ENCODE measurements around the gene CA12.

Gene CA12

DNA sequence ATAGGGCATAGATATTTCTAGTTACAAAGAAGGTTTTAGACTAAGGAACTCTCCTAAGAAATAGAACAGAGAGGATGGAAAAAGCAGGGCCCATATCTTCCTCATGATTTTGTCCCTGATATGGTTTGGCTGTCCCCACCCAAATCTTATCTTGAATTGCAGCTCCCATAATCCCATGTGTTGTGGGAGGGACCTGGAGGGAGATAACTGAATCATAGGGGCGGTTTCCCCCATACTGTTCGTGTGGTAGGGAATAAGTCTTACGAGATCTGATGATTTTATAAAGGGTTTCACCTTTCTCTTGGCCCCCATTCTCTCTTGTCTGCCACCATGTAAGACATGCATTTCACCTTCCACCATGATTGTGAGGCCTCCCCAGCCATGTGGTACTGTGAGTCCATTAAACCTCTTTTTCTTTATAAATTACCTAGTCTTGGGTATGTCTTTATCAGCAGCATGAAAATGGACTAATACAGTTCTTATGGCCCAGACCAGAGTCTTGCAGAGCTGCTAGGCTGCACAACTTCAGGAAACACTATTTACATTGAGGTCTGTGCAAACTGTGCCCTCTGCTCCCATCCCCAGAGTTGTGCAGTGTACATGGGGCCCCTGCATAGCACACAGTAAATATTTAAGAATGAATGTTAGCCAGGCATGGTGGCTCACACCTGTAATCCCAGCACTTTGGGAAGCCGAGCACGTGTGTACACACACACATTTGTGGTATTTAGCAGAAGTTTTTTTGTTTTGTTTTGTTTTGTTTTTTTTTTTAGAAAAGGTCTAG lies 20.3 kb upstream of the CA12 start:
- DNase-seq, result no peak

DNA sequence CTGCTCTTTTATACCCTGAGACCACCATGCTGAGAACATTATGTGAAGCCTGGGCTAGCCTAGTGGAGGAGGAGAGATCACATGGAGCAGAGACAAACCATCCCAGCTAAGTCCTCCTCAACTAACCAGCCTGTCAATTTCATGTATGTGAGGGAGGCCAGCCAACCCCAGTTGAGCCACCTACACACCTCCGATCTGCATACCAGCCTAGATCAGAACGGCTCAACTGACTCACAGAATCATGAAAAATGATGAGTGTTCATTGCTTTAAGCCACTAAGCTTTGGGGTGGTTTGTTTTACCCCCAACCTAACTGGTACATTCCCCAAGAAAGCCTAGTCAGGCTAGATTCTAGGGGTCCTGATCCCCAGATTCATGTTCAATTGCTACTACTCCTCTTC lies 19.4 kb upstream of the CA12 start:
- DNase-seq, result no peak

DNA sequence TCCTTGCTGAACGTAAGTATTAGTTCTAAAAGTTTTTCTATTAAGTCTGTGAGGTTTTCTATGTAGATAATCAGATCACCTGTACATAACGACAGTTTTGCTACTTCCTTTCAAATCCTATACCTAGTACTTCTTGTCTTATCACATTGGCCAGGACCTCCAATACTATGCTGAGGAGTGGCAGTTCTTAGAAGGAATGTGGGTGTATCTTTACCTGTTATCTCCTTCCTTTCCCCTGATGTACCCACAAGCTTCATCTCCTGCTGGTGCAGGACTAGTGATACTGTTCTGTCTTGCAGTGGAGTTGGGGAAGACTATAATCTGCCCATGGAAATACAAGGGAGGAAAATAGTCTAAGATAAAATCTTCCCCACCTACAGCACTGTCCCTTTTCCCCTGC lies 16.8 kb upstream of the CA12 start:
- DNase-seq, result no peak

DNA sequence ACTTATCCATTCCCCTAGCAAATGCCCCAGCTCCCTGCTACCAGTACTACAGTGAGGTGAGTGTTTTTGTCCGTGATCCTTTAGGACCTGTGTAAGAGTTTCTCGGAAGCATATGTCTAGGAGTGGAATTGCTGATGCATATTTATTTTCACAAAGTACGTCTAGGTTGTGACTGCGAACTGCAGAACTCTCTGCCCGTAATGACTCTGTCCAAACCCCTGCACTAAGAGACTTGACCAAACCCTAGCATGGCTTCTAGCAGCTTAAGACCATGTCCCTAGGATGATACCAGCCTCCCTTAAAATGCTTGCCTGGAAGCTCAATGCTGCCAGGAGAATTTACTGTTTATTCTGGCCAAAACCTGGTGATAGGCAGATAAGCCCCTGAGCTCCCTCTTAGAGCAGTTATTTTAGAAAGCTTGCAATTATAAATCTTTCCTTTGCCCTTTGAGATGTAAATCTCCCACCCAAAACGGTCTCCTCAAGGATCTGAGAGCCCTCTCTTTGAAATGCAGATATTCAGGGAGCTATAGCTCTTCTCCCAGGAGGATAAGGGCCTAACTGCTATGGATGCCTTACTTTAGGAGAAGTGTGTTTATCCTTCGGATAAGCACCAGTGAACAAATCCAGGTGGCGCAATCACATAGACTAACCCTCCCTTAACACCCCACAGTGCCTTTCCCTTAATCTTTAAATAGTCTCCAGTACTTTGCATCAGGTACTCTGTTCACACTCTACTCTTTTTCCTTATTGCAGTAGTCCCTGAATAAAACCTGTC lies 14.7 kb upstream of the CA12 start:
- DNase-seq, result no peak

DNA sequence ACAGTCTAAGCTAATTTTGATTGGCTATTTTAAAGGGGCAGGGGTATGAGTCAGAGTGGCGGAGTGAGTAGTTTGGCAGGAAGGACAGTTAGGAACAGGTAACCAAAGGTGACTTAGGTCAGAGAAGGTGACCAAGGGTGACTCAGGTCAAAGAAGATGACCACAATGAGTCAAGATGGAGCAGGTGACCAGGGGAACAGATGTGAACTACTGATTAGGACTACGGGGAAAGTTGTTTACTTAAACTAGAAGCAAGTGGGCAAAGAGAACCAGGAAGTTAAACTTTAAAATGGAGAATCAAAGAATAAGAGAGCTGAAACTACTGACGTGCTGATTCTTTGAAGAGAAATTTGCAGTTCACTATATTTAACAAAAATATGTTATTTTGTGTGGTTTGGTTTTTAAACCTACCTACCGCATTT lies 14.1 kb upstream of the CA12 start:
- no peak for DNase-seq

DNA sequence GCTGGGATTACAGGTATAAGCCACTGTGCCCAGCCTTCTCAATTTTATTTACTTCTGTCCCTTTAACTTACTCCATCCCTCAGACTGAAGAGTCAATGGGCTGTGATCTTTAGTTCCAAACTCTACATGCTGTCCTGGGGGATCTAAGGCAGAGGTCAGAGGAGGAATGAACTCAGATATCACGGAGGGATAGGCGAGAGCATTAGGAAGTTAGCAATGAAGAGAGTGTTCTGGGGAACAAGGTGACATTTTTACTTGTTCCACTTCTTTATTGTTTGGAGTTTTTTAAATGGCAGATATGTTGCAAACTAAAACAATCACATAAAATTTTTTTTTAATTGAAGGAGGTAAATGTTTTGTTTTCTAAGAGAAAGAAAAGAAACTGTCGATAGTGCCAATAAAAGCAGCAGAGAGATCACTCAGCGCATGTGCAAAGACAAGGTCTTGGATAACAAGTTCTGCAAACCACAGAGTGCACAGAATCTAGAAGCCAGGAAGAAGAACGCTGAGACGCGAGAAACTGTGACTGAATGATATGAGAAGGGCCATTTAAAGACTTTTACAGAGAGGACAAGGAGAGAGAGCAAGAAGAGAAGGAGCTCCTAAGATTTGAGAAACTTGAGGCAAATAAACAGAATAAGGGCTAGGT lies 10.8 kb upstream of the CA12 start:
- DNase-seq, result no peak

DNA sequence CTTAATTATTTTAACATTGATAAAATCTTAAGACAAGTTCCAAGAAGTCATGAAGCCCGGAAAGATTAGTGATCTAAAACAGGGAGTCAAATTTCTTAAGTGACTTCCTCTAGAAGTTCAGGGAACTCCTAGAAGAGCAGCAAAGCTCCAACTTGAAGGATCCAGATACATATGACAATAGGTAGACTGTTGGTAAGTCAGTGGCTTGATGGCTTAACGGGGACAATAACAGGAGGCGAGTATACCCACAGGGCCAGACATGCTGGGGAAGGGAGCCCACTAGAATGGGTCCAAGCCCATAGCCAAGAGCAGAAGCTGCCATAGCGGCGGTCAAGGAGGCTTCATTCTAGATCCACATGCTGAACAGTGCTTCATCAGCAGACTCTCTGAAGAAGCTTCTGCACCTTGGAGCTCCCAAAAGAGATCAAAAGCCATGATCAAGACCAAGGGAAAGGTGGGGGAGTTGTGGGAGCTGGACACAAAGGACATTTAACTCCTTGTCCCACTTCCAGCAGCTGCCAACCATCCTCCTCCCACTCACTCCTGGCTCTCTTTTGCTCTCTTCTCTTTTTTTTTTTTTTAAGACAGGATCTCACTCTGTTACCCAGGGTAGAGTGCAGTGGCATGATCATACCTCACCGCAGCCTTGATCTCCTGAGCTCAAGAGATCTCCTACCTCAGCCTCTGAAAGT lies 10.2 kb upstream of the CA12 start:
- DNase-seq, result no peak

DNA sequence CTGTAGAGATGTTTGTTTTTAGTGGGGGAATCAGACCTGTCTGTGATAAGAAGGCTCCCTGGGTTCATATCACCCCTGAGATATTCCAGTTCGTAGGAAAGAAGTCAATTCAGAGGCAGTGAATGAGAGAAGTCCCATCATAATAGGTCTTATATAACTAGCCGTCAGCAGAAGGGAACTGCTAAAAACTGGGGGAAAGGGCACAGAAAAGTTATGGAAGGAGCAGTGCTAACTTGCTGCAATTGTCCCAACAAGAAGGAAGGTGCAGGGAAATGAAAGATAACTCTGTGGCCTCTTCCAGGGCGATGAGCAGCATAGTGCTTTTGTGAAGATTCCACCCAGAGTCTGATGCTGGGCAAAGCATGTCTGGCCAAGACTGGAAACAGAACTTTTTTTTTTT lies 9.0 kb upstream of the CA12 start:
- DNase-seq, result no peak

DNA sequence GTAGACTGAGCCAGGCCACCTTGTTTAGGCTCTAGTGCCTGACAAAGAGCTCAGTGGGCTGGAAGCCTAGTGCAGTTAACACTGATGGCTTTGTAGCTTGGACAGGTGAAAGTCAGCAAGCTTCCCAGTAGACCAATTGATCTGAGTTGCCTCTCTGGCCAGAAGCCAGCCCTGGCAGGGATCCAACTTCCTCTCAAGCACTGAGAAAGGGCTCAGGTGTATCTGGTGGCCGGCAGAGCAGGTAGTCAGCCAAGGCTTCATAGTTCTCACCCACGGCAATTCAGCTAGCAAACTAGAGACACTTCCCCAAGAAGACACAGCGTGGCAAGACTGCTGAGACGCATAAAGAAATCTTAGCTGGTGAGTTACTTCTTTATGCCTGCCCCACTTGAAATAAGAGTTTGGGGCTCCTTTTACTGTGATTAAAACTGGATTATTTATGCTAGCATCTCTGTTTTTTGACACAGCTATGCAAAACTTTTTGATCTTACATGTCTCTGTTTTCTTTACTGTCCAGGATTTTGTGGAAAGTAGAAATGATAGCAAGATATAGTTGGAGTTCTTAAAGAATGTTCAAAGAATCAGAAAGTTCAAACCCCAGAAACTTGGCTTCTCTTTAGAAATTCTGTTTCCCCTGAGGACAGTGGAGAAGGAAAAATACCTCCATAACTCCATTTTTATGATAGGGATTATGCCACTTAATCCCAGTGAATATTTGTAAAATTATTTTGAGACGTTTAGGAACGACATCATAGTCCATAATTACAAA lies 8.4 kb upstream of the CA12 start:
- peak; percentile 35 for DNase-seq

DNA sequence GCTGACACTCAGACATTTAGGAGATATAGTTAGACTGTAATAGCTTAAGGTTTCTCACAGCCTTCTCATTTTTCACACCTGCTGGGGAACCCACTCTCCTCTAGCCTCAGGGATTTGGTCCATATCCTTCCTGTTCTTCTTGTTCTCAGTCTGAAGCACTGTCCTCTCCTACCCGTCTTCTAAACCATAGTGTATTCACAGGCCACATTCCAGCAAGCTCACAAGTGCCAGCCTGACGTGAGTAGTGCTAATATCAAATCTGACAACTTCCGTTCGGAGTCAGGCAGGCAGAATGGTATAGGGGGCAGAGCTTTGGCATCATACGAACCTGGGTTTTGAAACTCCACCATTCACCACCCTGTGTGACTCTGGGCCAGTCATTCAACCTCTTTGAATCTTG lies 6.9 kb upstream of the CA12 start:
- DNase-seq, result no peak

DNA sequence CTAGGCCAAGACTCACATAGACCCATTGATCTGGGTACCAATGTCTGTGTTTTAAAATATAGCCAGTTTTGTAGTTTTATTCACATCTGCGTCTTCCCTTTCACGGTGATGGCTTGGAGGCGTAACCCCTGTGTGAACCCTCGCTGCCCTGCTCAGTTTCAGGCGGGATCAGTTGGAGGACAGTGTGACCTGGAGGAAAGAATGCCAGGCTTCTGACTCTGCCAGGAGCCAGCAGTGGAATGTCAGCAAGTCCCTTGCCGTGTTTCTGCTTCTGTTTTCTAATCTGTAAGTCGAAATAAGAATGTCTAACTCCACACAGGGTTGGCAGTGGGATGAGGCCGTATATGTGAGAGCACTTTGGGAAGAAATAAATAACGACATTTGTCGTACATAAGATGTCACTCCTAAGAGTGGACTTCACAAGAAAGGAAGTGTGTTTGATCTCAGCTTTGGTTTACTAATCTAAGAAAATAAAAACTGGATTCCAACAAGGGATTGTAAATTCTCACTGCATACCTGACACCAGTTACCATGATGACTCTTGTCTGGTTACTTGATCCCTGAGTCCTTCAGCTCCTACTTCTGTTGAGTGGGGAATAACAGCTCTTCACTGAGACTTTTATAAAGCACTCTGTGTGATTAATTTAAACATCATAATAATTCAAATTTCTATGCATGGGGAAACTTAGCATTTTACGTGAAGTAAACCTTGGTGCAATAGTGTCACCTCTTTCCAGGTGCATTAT lies 6.3 kb upstream of the CA12 start:
- DNase-seq, result no peak

DNA sequence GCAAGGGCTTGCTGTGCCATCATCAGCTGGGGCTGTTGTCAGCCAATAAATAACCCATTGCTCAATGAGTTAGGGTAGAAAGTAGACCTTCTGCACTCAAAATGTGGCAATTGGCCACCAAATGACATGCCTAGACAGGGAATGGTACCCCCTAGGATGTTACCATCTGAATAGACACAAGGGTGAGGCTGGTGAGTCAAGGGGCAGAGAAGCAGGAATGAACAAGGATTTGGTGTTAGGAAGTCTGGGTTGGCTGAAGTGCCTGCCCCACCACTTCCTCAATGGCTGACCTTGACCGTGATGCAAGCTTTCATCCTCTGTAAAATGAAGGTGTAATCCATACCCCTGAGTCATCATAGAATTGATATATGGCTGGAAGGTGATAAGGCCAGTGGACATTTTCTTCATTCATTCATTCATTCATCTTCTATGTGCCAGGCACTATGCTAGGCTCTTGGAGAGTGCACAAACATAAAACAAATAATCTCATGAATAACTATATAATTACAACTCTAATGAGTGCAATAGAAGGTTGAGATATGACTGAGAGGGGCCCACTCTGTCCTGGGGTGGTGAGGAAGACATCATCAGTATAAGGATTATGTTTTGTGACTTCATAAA lies 4.4 kb upstream of the CA12 start:
- no peak for DNase-seq

DNA sequence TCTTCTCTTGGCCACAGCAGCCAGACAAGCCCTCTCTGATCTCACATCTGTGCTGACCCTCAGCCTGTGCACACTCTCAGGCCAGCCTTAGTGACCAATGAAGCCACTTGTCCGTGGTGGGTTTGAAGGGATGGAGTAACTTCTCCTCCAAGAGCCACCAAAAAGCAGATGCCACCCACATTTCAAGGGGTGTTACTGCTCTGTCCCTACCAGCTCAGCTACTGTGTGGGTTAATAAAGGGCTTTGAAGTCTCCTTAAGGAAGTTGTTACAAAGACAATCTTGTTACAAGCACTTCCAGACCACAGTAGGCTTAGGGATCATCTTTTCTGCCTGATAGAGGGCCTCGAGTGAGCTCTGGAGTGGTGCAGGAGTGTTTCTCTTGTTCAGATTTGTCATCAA lies 3.3 kb upstream of the CA12 start:
- DNase-seq, result no peak

DNA sequence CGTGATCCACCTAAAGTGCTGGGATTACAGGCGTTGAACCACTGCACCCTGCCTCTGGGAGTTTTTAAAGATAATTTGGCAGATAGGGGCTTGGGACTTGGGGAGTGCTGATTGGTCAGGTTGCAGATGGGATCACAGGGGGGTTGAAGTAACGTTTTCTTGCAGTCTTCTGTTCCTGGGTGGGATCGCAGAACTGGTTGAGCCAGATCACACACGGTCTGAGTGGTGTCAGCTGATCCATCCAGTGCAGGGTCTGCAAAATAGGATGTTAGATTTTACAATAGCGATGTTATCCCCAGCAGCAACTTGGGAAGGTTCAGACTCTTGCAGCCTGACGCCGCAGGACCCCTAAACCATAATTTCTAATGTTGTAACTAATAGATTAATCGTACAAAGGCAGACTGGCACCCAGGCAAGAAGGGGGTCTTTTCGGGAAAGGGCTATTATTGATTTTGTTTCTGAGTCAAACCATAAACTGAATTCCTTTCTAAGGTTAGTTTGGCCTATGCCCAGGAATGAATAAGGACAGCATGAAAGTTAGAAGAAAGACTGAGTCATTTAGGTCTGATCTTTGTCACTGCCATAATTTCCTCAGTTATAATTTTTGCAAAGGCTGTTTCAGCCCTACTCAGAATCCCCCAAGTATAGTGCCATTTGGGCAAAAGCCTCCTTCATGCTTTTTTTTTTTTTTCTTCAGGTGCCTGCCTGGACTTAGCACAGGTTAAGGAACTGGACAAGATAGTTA lies 1.5 kb upstream of the CA12 start:
- DNase-seq, result no peak

DNA sequence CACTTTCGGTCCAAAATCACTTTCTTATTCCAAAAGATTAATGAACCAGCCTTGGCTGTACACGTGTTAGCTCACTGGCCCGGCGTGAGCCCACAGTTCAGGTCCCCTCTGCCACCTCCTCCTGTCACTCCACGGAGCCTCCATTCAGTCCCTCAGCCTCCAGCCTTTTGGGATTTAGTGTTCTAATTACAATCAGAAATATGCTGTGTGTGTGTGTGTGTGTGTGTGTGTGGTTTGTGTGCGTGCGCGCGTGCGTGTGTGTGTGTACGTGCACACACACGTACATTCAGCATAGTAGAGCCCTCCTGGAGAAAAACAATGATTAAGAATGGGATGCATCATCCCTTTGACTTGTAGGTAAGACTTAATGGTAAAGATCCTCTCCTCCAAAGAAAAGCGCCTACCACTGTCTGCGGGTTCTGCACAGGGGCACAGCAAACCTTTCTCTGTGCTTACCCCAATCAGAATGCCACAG lies 801 bp downstream of the CA12 start:
- no peak for DNase-seq

DNA sequence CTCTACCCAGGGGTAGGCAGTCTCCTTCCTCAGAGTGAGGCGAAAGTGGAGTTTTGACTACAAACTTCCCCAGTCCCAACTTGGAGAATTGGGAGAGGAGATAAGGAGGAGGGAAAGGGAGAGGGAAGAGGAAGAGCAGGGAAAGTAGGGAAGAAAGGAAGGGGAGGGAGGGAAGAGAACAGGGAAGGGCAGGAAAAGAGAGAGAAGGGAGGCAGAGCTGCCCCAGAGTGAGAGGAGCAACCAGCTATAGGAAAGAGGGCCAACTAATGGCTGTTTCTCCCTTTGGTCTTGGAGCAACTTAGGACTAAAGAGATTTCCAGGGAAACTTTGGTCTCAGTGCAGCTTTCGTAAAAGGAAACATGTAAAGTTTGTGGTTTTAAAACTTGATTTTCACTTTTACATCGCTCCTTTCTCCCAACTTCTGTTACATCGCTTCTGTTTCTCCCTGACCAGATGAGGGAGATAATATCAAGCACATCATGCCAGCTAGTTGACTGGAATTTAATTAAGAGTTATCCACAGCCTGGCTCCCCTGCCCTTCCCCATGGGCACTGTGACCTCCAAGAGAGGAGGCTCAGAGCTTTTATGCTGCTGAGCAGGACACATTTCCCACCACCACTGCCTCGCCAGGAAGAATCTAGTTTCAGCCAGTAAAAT lies 1.4 kb downstream of the CA12 start:
- no peak for DNase-seq

DNA sequence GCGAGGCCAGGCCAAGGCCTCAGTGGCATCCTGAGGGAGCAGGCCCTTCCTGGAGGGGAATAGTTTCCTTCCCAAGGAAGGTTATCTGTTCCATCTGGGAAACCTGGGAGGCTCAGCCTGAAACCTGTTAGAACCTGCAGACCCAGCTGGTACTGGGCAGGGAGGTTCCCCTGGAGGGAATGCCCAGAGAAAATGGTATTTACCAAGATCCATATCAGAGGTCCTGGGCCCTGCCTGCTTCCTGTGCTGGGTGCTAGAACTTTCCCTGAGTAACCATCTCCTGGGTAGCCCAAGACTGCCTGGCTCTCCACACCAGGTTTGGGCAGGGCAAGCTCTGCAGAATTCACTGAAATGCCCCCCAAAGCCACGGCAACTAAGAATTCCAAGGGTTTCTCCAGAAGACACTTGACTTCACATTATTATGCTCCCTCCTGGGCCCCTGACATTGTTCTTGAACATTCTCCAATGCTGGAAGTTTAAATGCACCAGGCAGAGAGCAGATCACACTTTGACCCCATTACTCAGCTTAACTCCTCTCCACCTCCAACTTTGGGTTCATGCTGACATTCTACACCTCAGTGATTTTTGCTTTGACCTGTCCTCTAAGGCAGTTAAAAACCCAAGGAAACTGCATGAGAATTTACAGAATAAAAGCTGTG lies 2.0 kb downstream of the CA12 start:
- no peak for DNase-seq

DNA sequence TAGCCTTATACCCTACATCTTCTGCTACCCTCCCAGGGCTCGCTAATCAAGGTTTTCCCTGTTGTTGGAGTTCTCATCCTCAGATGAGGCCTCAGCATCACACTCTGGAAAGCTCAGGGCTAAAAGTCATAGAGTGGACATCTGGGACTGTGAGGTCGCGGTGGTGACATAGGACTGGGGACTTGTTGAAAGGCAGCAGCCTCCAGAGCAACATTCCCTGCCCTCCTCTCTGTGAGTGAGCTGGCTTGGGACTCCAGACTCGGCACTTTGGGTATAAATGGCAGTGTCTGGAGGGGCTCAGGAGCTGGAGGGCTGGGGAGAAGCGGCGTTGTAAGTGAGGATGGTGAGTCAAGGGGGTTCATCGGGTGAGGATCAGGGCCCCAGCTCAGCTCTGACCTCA lies 2.7 kb downstream of the CA12 start:
- DNase-seq, result no peak
